ENCODE measurements around the gene KCNJ11.
A peak's percentile ranks its signal among the peaks of the same experiment; 100 is the strongest.

Gene KCNJ11

DNA sequence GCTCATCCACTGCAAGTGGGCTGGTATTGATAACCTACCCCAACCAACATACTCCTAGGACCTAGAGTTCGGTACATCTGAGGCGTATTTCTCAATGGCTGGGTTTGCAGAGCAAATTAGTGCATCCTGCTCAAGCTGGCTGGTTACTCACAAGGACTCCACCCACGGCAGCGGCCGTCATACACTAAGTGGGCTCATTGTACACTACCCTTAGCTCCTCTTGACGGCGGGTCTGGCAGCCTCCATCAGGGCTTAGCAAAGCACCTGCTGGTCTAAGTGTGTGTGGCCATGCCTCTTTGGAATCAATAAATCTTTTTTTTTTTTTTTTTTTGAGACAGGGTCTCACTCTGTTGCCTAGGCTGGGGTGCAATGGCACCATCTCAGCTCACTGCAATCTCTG, 20.2 kb upstream of the KCNJ11 start:
- no peak for DNase-seq (ENCODE audit: low spot score)

DNA sequence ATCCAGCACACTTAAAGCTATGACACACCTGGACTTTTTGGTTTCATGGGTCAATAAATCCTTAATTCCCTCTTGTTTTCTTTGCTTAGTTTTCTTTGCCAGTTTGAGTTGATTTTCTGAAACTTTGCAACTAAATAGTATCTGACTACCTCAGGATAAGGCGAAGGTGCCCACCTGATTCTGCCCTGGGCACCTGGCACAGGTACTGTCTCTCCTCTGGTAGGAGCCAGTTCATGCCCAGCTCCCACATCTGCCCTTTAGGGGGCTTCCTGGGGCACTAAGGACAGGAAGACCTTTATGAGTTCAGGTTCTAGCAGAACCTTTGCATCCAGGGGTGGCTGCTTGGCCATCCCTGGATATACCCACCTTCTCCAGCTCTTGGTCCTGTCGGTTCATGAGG, 19.6 kb upstream of the KCNJ11 start:
- no peak for DNase-seq (ENCODE audit: low spot score)

DNA sequence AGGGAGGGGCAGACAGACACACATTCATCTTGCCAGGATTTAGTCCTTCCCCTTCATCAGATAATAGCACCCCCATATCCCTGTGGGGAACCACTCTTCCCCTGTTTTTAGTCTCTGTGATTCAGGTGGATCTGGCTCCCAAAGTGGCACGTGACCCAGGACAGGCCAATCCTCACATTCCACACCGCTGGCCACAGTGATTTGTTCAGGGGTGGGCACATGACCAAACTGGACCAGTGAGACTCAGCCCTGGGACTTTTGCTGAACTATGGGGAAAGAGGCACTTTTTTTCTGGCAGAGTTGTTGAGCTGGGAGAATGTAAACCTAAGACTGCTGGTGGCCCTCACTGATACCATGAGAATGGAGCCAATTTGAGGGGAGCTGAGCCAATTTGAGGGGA, 19.1 kb upstream of the KCNJ11 start:
- no peak for DNase-seq (ENCODE audit: low spot score)

DNA sequence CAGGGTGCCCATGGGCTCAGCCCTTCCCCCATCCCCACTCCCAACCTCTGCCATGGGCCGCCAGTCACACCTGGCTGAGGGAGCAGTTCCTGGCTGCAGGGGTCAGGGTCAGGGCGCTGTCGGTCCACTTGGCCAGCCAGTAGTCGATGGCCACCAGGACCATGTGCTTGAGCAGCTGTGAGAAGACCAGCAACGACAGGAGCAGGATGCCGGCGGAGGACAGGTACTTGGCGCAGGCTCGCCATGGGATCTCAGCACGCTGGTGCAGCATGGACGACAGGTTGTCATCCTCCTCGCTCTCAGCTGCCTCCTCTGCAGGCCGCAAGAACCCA, 18.3 kb upstream of the KCNJ11 start:
- no peak for DNase-seq (ENCODE audit: low spot score)

DNA sequence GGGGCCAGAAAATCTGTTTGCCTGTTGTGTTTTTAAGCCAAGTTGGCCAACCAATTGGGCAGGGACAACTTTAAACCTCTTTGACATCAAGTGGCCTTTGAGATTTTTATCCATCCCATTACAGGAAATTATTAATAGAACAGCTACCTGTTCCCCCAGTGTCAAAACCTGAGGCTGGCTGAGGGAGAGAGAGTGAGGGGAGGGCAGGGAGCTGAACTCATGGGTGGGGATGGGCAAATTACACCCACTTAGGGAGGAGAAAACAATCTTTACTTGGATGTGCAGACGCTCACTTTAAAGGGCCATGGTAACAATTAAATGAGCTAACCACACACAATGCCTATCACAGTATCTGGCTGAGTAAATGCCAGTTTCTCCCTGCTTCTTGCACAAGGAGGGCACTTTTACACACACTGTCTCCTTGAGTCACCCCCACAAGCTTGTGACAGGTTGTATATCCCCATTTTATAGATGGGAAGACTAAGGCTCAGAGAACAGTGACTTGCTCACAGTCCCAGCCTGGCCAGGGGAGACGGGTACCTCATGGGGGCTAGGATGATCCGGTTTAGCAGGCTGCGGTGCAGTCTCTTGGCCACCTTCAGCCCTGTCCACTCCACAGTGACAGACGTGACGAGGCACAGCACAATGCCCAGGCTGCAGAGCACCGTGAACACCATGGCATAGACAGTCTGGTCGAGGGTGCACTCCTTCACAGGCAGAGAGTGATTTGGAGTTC, 17.8 kb upstream of the KCNJ11 start:
- DNase-seq (ENCODE audit: low spot score), result no peak

DNA sequence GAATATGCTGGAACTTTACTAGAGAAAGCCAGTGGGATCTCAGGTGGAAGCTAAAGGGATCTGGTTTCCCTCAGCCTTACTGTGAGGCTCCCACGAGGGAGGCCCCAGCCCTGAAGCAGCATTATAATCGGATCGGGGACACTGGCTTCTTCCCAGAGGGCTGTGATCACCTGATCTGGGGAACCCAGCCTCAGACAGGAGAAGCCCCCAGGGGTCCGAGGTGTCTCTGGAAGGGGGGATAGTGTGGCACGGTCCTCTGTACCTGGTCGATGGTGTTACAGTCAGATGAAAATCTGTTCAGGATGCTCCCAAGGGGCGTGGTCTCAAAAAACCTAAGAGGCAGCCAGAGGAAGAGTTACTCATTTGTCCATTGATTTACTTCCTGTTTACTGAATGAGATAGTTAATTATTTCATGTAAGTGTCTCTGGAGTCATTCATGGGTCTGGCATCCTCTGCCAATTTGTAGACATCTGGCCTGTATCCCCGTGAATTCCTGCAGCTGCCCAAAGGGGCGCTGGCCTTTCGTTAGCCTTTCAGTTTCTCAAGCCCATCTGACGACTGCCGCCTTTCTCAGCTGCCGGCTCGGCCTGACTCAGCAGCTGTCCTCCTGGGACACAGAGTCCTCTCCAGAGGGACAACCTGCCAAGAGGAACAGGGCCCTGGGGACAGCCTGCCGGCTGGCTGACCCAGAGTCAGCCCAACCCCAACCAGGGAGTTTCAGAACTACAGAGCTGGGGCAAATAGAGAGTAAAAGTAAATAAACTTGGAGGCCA, 17.0 kb upstream of the KCNJ11 start:
- no peak for DNase-seq (ENCODE audit: low spot score)

DNA sequence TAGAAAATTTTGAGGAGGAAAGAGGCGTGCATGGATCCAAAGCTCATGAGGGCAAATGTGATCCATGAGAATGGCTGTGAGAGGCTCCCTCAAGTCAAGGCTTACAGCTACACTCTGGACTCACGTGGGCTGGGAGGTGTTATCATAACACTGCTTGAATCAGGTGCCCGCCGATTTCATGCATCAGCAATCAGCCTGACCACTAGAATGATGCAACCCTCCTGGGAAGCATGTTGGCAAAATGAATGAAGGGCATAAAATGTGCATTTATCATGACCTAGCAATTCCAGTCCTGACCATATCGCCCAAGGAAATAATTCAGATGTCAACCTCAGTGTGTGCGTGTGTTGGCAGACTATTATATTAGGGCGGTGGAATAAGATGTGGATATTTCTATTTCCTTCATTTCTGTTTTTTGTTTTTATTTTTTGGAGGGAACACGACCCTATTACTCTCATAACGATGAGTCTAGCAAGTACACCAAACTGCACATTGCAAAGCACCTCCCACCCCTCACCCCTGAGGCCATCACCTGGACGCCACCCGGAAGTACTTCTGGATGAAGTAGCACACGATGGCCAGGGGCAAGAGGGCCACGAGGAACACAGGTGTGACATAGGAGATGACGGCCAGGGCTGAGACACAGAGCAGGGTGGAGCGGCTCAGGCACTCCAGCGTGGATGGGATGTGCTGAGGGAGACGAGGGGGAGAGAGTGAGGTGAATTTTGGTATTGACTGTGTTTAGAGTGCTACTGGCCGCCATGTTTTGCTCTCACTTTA, 15.7 kb upstream of the KCNJ11 start:
- no peak for DNase-seq (ENCODE audit: low spot score)

DNA sequence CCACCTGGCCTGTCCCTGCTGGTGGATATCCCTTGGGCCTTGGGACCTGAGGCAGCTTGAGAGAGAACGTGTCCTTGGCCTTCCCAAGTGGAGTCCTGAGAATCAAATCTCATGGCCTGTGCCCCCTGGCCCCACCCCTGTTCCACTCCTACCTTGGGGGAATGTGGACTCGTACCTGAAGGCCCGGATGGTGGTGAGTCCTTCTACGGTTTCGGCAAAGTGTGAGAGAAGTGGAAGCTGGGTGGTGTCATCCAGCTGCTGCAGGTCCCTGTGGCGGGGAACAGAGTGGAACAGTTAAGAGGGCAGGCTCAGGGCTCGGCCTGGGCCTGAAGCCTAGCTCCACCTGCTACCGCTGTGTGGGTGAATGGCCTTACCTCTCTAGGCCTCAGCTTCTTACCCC, 14.0 kb upstream of the KCNJ11 start:
- no peak for DNase-seq (ENCODE audit: low spot score)

DNA sequence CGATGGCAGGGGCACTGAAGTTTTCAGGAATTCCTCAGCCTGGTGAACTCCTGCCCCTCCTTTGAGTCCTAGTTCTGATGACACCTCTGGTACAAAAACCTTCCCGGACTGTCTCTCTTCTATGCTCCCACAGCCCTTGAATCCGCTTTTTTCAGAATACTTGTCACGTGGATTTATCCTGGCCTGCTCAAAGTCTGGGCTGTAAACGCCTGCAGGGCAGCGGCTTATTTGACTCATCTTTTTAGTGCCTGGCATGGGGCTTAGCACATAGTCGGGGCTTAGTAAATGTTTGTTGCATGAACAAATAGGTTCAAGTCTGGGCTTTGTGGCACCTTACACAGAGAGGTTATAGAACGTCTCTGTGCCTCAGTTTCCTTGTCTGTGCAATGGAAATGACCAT, 13.4 kb upstream of the KCNJ11 start:
- DNase-seq (ENCODE audit: low spot score), result no peak

DNA sequence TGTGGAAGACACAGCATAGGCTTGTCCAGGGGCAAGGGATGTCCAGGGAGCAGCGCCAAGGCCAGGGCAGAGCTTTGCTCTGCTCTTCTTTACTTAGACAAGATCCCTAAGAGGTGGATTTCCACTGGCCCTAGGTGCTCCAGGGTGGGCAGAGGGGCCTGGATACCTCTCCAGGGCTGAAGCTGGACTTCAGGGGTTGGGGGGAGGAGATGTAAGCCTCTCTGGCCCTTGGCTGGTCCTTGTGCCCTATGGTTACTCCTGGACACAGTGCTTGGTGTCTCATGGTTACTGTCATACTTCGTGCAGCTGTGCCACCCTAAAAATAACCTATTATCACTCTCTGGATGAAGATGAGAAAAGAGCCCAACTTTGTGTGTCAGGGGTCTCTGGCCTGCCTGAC, 12.9 kb upstream of the KCNJ11 start:
- no peak for DNase-seq (ENCODE audit: low spot score)

DNA sequence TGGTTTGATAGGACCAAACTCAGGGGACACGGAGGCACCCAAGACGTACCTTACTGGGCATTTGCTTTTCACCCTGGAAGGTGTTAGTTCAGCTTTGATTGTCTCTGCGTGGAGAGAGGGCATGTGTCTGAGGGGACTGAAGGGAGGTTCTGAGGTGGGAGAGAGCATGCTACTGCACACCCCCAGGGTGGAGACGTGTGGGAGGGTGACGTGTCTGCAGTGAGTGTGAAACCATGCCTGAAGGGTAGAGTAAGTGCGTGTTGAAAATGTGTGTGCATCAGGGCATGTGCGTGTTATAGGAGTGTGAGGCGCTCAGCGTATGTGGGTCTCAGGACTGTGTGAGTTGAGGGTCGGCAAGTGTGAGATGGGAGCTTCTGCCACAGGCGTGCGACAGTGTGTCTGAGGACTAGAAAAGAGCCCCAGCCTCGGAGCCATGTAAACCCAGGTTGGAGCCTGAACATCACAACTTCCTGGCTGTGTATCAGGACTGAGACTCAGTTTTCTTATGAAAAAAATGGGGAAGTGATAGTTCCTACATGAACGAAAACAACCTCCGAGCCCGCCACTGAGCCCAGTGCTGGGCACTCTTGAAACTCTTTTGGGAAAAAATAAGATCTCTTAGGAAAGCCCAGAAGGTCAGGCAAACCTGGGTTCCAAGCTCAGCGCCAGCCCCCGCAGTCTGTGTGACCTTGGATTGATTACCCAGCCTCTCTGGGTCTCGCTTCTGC, 11.8 kb upstream of the KCNJ11 start:
- peak; percentile 53 for DNase-seq (ENCODE audit: low spot score)

DNA sequence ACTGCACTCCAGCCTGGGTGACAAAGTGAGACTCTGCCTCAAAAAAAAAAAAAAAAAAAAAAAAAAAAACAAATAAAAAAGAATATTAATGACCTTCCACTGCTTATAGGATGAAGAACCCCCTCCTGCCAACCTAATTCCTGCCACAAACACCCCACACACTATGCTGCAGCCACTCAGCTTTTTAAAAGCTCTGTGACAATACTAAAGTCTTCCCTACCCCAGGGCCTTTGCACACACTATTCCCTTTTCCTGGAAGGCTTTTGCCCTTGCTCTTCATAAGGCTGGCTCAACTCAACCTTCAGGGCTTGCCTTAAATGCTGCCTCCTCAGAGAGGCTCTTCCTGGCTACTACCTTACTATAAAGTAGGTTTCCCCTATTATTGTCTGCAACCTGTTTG, 10.8 kb upstream of the KCNJ11 start:
- DNase-seq (ENCODE audit: low spot score), result no peak

DNA sequence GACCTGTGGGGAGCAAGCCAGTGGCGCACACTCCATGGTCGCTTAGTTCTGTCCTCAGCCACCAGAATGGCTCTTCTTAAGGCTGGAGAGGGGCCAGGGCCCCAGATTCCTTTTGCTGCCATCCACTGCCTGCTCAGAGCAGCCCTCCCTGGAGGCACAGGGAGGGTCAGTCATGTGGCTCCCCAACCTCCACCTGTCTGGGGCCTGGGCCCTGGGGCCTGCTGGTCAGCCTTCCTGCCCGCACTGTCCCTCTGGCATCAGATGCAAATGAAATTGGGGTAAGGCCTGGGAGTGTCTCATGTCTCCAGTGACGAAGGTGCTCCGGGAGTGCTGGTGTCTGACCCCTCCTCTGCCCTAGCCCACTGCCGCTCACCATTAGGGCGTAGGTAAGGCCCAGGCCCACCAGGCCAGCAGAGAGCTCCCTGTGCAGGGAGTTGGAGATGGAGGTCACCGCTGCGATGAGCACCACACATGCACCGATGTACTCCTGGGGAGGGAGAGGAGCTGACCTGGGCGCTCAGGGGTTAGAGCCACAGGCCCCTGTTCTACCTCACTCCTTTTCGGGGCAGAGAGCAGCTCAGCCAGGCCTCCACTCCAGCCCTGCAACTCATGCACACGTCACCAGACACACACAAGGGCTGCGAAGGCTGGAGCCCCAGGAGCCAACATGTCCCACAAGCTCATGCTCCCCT, 9.0 kb upstream of the KCNJ11 start:
- no peak for DNase-seq (ENCODE audit: low spot score)

DNA sequence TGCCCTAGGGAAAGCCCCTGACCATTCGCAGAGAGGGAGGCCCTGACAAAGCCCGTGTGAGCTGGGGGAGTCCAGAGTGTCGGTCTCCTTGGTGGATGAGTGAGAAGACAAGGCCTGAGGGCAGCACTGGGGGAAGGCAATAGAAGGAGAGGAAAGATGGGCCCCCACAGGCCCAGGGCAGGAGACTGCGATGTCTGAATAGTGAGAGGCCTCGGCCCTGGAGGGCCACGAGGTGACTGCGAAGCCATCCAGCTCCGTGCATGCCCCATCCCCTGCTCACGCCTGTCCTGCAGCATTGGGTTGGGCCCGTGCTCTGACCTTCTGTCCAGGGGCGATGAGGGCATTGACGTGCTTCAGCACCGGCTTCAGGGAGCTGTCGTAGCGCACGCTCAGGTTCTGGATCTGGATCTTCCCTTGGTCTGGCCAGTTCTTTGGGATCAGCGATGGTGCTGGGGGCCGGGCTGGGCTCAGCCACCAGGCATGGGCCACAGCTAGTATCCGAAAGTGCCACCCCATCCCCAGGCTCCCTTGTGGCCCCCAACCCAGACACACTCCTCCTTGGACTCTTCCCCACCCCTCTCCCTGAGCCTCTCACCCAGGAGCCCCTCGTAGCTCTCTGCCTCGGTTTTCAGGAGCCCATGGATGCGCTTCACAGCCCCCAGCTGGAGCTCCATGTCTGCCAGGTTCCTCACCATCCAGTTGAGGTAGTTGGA, 8.3 kb upstream of the KCNJ11 start:
- no peak for DNase-seq (ENCODE audit: low spot score)

DNA sequence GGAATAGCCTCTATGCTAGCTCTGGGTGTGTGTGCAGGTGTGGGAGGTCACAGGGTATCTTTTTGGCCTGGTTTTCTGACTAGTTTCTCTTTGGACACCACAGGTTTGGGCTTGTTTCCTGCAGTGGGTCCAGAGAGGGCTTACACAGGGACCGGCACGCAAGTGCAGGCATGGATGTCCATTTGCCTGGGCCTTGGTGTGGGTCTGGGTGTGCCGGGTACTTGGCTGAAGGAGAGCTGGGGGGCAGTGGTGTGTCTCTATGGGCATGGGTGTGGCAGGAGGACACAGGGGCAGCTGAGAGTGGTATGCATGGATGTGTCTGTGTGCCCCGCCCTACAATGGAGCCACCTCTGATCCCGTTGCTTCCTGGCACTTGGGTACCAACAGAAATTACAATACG, 7.5 kb upstream of the KCNJ11 start:
- DNase-seq (ENCODE audit: low spot score), result no peak

DNA sequence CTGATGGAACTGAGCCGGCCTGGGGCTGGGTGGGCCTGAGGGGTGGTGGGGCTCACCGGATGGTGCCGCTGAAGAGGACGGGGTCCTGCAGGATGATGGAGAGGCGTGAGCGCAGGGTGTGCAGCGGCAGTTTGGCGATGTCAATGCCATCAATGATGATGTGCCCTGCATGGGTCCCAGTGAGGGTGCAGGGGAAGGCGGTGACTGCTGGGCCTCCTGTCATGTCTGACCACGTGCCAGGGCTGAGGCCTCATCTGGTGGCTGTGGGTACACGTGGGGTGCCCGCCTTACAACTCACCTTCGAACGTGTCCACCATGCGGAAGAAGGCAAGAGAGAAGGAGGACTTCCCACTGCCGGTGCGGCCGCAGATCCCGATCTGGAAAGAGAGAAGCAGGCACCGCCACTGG, 7.1 kb upstream of the KCNJ11 start:
- DNase-seq (ENCODE audit: low spot score), result no peak

DNA sequence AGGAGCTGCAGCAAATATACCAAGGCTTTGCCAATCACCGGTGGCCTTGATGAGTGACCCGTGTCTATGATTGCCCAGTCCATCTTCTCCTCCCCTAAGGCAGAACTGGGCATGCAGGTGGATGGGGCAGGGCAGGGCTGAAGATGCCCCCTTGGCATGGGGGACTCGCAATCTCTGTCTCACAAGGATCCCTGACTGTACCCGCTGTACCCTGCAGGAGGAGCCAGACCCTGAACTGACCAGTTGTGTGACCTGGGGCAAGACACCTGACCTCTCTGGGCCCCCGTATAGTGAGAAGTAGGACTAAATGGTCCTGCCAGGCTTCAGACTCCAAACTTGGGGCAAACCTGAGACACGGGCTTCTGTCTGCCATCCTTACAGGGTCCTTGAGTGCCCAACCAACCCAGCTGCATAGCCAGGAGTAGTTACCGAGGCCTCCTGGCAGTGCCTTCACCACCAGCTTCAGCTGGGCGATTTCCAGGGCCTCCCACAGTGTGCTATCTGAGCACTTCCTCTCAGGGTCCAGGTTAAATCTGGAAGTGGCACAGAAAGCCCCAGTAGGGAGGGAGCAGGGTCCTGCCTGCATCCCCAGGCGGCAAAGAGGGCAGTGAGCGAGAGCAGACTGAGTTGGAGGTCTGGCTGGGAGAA, 6.4 kb upstream of the KCNJ11 start:
- no peak for DNase-seq (ENCODE audit: low spot score)

DNA sequence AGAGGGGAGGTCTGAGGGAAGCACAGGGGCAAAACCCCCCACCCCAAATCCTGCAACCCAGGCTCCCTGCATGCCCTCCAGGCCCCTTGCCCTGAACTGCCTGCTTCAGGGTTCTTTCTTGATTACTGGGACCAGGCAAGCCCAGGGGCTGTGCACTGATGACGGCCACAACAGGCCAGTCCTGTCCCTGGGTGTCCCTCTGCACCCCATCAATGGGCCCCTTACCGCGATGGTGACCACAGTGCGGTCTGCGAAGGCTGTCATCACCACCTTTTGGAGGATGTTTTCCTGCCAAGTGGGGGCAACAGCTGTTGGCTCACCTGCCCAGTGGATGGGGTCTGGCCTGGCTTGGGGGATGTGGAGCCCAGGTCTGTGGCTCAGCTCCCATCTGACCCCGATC, 5.0 kb upstream of the KCNJ11 start:
- no peak for DNase-seq (ENCODE audit: low spot score)

DNA sequence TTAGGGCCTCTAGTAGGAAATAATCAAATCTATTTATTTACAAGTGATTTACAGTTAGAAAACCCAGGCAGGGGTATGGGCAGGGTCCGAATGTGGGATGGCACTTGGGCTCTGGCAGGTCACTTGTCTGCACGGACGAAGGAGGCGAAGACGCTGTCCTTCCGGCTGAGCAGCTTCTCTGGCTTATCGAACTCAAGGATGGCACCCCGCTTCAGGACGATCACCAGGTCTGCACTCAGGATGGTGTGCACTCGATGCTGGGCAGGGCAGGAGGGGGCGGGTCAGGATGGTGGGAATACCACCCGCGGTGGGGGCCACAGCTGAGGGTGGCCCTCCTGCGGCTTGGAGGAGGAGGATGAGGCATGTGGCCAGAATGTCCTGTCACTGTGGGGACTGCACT, 4.4 kb upstream of the KCNJ11 start:
- no peak for DNase-seq (ENCODE audit: low spot score)

DNA sequence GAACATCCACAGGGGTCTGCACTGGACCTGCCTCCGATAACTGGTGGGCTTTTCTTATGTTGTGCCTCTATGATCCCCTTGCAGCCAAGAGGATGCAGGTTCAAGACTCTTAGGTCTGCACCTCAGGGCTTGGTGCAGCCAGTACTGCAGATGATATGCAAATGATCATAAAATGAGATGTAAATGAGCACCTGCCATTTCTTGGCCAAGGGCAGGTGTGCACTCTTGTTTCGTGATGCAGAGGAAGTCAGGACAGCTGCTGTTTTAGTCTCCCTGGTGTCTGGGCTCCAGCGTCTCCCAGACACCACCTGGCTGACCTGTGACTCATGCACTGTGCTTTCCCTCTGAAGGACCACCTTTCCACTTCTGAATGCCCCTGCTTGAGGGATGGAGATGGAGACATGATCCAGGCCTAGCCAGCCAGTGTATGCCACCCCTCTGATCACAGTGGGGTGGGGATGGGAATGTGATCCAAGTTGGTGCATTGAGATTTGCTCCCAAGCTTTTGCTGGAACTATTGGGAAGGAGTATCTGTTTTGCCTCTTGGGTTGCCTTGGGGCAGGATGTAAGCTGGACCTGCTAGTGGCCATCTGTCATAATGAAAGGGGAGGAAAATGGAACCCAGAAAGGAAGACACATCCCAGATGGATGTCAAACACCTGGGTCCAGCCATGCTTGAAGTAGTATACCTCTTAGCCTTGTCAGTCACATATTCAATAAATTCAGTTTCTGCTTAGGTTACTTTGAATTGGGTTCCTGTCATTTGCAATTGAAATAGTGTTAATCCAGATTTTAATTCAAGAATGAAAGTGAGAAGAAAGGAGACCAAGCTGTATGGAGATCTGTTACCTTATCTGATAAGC, 3.3 kb upstream of the KCNJ11 start:
- peak; percentile 72 for DNase-seq (ENCODE audit: low spot score)

Measured in germinal center (tissue), 1 donor.